Measurements from ENCODE around the gene FKBP14.

FKBP14 gene

DNA sequence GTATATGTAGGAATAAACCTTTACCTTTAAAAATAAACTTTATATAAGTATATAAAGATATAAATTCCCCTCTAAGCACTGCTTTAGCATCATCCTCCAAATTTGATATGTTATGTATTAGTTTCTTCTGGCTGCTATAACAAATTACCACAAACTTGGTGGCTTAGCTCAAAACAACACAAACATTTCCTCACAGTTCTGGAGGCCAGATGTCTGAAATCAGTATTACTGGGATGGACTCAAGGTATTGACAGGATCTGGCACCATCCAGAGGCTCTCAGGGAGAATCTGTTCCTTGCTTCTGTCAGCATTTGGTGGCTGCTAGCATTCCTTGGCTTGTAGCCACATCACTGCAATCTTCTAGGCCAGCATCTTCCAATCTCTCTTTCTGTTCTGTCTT, 30.2 kb downstream of the FKBP14 start:
- no peak for DNase-seq
- no peaks in the 10 kb centered on the region for H3K36me3 ChIP-seq (ENCODE audit: control insufficient read depth, insufficient read depth, low read length)
- no peak overlapping the region for H3K4me3 ChIP-seq (ENCODE audit: insufficient read depth, low read depth, low read length, poor library complexity, severe bottlenecking)
- no peaks in the 10 kb centered on the region for H3K27me3 ChIP-seq (replicated peaks; ENCODE audit: control insufficient read depth, insufficient read depth, low read length, poor library complexity, severe bottlenecking)
- H3K4me1 ChIP-seq (ENCODE audit: control insufficient read depth, insufficient read depth, low read length, poor library complexity, severe bottlenecking): no peaks in the 10 kb centered on the region
- H3K27ac ChIP-seq (ENCODE audit: insufficient read depth, low read length, poor library complexity, severe bottlenecking): no peak overlapping the region
- H3K9me3 ChIP-seq (ENCODE audit: control insufficient read depth, low read length): no peaks in the 10 kb centered on the region

- DNase-seq: no peak
- Histone ChIP-seq H3K4me1 (ENCODE audit: control insufficient read depth, insufficient read depth, low read length, poor library complexity, severe bottlenecking) (no peaks in the 10 kb centered on the region), H3K27ac (ENCODE audit: insufficient read depth, low read length, poor library complexity, severe bottlenecking) (no peak overlapping the region), H3K9me3 (ENCODE audit: control insufficient read depth, low read length) (no peaks in the 10 kb centered on the region), H3K4me3 (ENCODE audit: insufficient read depth, low read depth, low read length, poor library complexity, severe bottlenecking) (no peak overlapping the region), H3K27me3 (replicated peaks; ENCODE audit: control insufficient read depth, insufficient read depth, low read length, poor library complexity, severe bottlenecking) (peaks cover 4% of the 10 kb centered on the region), H3K36me3 (ENCODE audit: control insufficient read depth, insufficient read depth, low read length) (no peaks in the 10 kb centered on the region)
These were observed 30.9 kb downstream of the FKBP14 start for GRCh38 chr7:29995652-29996051.

DNA sequence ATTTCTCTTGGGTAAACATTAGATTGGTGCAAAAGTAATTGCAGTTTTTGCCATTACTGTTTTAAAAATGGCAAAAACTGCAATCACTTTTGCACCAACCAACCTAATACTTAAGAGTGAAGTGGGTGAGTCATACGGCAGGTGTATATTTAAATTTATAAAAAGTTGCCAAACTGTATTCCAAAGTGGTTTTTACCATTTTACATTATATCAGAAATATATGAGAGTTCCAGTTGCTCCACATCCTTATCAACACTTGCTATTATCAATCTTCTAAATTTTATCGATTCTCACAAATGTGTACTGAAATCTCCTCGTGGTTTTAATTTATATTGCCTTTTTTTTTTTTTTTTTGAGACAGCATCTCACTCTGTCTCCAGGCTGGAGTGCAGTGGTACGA, 33.4 kb downstream of the FKBP14 start:
- no peaks in the 10 kb centered on the region for H3K9me3 ChIP-seq (ENCODE audit: control insufficient read depth, low read length)
- H3K27me3 ChIP-seq (replicated peaks; ENCODE audit: control insufficient read depth, insufficient read depth, low read length, poor library complexity, severe bottlenecking): peaks cover 20% of the 10 kb centered on the region
- no peak overlapping the region for H3K4me3 ChIP-seq (ENCODE audit: insufficient read depth, low read depth, low read length, poor library complexity, severe bottlenecking)
- no peak for DNase-seq
- H3K27ac ChIP-seq (ENCODE audit: insufficient read depth, low read length, poor library complexity, severe bottlenecking): no peak overlapping the region
- no peaks in the 10 kb centered on the region for H3K36me3 ChIP-seq (ENCODE audit: control insufficient read depth, insufficient read depth, low read length)
- peaks cover 2% of the 10 kb centered on the region for H3K4me1 ChIP-seq (ENCODE audit: control insufficient read depth, insufficient read depth, low read length, poor library complexity, severe bottlenecking)

GRCh38 chr7:29991937-29992336, 34.6 kb downstream of the FKBP14 start:
- Histone ChIP-seq H3K27me3 (replicated peaks; ENCODE audit: control insufficient read depth, insufficient read depth, low read length, poor library complexity, severe bottlenecking) (peaks cover 24% of the 10 kb centered on the region), H3K27ac (ENCODE audit: insufficient read depth, low read length, poor library complexity, severe bottlenecking) (no peak overlapping the region), H3K4me3 (ENCODE audit: insufficient read depth, low read depth, low read length, poor library complexity, severe bottlenecking) (no peak overlapping the region), H3K9me3 (ENCODE audit: control insufficient read depth, low read length) (no peaks in the 10 kb centered on the region), H3K36me3 (ENCODE audit: control insufficient read depth, insufficient read depth, low read length) (no peaks in the 10 kb centered on the region), H3K4me1 (ENCODE audit: control insufficient read depth, insufficient read depth, low read length, poor library complexity, severe bottlenecking) (peaks cover 2% of the 10 kb centered on the region)
- DNase-seq: no peak

DNA sequence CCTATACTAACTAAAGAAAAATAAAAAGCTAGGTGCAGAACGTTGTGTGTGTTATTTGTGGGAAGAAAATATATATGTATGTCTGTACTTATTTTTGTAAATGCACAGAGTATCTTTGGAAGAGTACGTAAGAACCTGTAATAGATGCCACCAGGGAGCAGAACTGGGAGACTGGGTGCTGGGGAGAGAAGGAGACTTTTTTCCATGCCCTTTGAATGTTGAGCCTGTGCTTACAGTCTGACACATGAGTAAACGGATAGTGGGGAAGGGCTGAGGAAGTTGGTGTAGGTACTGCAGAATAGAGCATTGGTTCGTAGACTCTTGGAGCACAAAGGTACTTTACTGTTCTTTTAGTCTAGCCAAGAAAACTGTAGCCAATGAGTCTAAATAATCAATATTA, 35.6 kb downstream of the FKBP14 start:
- Histone ChIP-seq H3K27ac (ENCODE audit: insufficient read depth, low read length, poor library complexity, severe bottlenecking) (no peak overlapping the region), H3K27me3 (replicated peaks; ENCODE audit: control insufficient read depth, insufficient read depth, low read length, poor library complexity, severe bottlenecking) (peaks cover 24% of the 10 kb centered on the region), H3K4me1 (ENCODE audit: control insufficient read depth, insufficient read depth, low read length, poor library complexity, severe bottlenecking) (peaks cover 2% of the 10 kb centered on the region), H3K36me3 (ENCODE audit: control insufficient read depth, insufficient read depth, low read length) (no peaks in the 10 kb centered on the region), H3K4me3 (ENCODE audit: insufficient read depth, low read depth, low read length, poor library complexity, severe bottlenecking) (no peak overlapping the region), H3K9me3 (ENCODE audit: control insufficient read depth, low read length) (no peaks in the 10 kb centered on the region)
- no peak for DNase-seq

DNA sequence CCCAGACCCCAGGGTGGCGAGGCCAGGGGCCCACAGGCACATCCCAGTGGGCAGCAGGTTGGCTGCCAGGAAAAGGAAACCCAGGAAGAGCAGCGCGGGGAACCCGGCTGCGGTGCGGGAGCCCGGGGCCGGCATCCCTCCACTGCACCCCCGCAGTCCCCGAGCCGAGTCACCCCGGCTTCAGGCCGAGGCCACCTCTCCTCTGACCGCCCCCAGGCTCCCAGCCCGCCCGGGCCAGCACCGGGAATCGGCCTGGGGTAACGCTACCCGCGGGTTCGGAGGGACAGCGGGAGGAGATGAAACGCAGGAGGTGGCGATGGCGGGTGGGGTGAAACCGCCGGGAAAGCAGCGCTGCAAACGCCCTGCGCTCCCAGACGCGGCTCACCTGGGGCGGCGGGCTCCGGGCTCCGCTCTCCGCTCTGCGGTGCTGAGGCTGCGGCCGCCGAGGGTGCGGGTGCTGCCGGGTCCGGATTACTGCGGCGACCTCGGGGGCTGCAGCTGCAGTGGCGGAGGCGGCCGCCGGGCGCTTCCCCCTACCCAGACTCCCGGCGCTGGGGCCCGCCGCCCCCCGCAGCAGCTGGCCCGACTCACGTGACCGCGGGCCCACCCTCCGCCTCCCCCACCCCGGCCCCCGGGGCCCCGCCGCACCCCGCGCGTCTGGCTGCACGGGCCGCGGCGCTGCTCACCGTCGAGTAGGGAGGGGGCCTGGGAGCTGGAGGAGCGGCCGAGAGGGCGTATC, 37.1 kb downstream of the FKBP14 start, which contains the start of gene SCRN1:
Gene SCRN1, minus strand, starts transcription at position 545 of the 739 bp plus-strand sequence. CDS start 20,734 bp downstream, outside the sequence.
- H3K36me3 ChIP-seq (ENCODE audit: control insufficient read depth, insufficient read depth, low read length): no peaks in the 10 kb centered on the region
- no peaks in the 10 kb centered on the region for H3K9me3 ChIP-seq (ENCODE audit: control insufficient read depth, low read length)
- H3K27me3 ChIP-seq (replicated peaks; ENCODE audit: control insufficient read depth, insufficient read depth, low read length, poor library complexity, severe bottlenecking): peaks cover 24% of the 10 kb centered on the region
- H3K4me3 ChIP-seq (ENCODE audit: insufficient read depth, low read depth, low read length, poor library complexity, severe bottlenecking): peak within 1 kb of the TSS; percentile 74
- DNase-seq: no peak
- no peak within 1 kb of the TSS for H3K27ac ChIP-seq (ENCODE audit: insufficient read depth, low read length, poor library complexity, severe bottlenecking)
- peaks cover 2% of the 10 kb centered on the region for H3K4me1 ChIP-seq (ENCODE audit: control insufficient read depth, insufficient read depth, low read length, poor library complexity, severe bottlenecking)

DNA sequence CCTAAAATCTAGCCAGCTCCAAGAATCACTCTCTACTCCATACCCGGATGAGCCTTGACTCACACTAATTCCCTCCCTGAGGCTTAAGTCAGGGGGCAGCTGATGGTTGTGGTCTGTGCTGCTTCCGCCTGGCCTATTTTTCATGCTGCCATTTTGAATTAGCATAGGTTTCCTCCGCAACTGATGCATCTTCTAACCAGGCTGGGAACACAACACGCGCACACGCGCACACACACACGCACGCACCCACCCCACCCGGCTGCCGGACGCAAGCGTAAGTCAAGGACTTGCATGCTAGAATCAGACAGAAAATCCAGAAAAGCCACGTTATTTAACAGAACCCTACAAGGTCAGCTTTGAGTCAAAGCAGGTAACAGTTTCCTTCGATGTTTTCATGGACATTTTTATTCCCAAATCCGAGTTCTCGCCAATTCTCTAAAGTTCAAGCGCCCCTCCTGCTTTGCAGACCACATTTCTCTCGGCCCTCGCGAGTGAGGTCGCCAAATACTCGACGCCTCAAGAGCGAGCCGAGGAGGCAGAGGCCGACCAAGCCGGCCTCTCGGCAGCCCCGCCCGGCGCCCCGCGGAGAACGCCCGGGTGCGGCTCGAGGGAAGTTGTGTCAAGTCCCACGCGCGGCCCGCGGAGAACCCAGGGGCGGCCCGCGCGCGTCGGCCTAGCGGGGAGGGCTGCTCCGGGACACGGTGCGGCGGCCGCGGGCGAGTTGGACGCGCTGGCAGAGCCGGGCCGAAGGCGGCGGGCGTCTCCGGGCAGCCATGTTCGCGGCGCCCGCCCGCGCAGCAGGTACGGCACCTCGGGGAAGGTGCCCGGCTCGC, 37.9 kb downstream of the FKBP14 start:
- Histone ChIP-seq H3K9me3 (ENCODE audit: control insufficient read depth, low read length) (no peaks in the 10 kb centered on the region), H3K4me3 (ENCODE audit: insufficient read depth, low read depth, low read length, poor library complexity, severe bottlenecking) (peak overlapping the region; percentile 74), H3K27me3 (replicated peaks; ENCODE audit: control insufficient read depth, insufficient read depth, low read length, poor library complexity, severe bottlenecking) (peaks cover 24% of the 10 kb centered on the region), H3K36me3 (ENCODE audit: control insufficient read depth, insufficient read depth, low read length) (no peaks in the 10 kb centered on the region), H3K27ac (ENCODE audit: insufficient read depth, low read length, poor library complexity, severe bottlenecking) (no peak overlapping the region), H3K4me1 (ENCODE audit: control insufficient read depth, insufficient read depth, low read length, poor library complexity, severe bottlenecking) (peaks cover 2% of the 10 kb centered on the region)
- DNase-seq: no peak

- Histone ChIP-seq H3K4me1 (ENCODE audit: control insufficient read depth, insufficient read depth, low read length, poor library complexity, severe bottlenecking) (peaks cover 2% of the 10 kb centered on the region), H3K27ac (ENCODE audit: insufficient read depth, low read length, poor library complexity, severe bottlenecking) (no peak overlapping the region), H3K36me3 (ENCODE audit: control insufficient read depth, insufficient read depth, low read length) (no peaks in the 10 kb centered on the region), H3K4me3 (ENCODE audit: insufficient read depth, low read depth, low read length, poor library complexity, severe bottlenecking) (no peak overlapping the region), H3K9me3 (ENCODE audit: control insufficient read depth, low read length) (no peaks in the 10 kb centered on the region), H3K27me3 (replicated peaks; ENCODE audit: control insufficient read depth, insufficient read depth, low read length, poor library complexity, severe bottlenecking) (peaks cover 24% of the 10 kb centered on the region)
- no peak for DNase-seq
These were observed 38.6 kb downstream of the FKBP14 start for GRCh38 chr7:29987811-29988317.

GRCh38 chr7:29987083-29987482, 39.4 kb downstream of the FKBP14 start:
- no peak overlapping the region for H3K4me3 ChIP-seq (ENCODE audit: insufficient read depth, low read depth, low read length, poor library complexity, severe bottlenecking)
- no peak for DNase-seq
- no peaks in the 10 kb centered on the region for H3K9me3 ChIP-seq (ENCODE audit: control insufficient read depth, low read length)
- H3K36me3 ChIP-seq (ENCODE audit: control insufficient read depth, insufficient read depth, low read length): no peaks in the 10 kb centered on the region
- peaks cover 2% of the 10 kb centered on the region for H3K4me1 ChIP-seq (ENCODE audit: control insufficient read depth, insufficient read depth, low read length, poor library complexity, severe bottlenecking)
- no peak overlapping the region for H3K27ac ChIP-seq (ENCODE audit: insufficient read depth, low read length, poor library complexity, severe bottlenecking)
- H3K27me3 ChIP-seq (replicated peaks; ENCODE audit: control insufficient read depth, insufficient read depth, low read length, poor library complexity, severe bottlenecking): peaks cover 24% of the 10 kb centered on the region

GRCh38 chr7:29980151-29980550, 46.4 kb downstream of the FKBP14 start:
- no peaks in the 10 kb centered on the region for H3K36me3 ChIP-seq (ENCODE audit: control insufficient read depth, insufficient read depth, low read length)
- no peak overlapping the region for H3K4me3 ChIP-seq (ENCODE audit: insufficient read depth, low read depth, low read length, poor library complexity, severe bottlenecking)
- H3K27me3 ChIP-seq (replicated peaks; ENCODE audit: control insufficient read depth, insufficient read depth, low read length, poor library complexity, severe bottlenecking): no peaks in the 10 kb centered on the region
- no peaks in the 10 kb centered on the region for H3K9me3 ChIP-seq (ENCODE audit: control insufficient read depth, low read length)
- H3K27ac ChIP-seq (ENCODE audit: insufficient read depth, low read length, poor library complexity, severe bottlenecking): no peak overlapping the region
- no peak for DNase-seq
- no peaks in the 10 kb centered on the region for H3K4me1 ChIP-seq (ENCODE audit: control insufficient read depth, insufficient read depth, low read length, poor library complexity, severe bottlenecking)

Data from effector memory CD4-positive, alpha-beta T cell (primary cell).